ENCODE data around the gene INHBA.

Gene INHBA

DNA sequence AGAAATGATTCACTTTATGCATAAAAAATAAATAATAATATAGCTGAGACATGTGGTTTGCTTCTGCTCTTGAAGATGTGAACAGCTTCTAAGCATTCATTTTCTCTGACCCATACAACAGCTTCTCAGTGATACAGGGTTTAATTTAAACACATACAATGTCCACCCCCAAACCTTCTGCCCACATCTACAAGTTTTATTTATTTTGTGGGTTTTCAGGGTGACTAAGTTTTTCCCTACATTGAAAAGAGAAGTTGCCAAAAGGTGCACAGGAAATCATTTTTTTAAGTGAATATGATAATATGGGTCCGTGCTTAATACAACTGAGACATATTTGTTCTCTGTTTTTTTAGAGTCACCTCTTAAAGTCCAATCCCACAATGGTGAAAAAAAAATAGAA lies 17.2 kb downstream of the INHBA start:
- DNase-seq, result no peak

- DNase-seq, result no peak
Measured at GRCh38 chr7:41682422-41682821, 20.5 kb downstream of the INHBA start.

DNA sequence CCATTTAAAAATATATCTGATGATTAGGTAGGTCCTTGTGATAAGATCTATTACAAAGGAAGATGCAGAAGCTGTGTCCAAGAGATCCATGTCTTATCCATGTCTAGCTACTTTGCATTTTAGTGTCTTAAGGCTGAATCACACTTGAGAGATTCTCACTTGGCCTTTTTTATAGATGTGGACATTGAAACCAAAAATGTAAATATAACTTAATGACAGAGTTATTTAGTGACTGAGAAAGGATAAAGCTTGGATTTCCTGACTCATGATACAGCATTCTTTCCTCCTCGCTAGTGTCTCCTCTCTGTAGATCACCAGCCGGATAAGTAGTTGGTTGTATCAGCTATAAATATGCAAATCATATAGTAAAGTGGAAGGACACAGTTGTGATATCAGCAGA lies 23.3 kb downstream of the INHBA start:
- no peak for DNase-seq

- no peak for DNase-seq
Measured at GRCh38 chr7:41674505-41675023, 28.3 kb downstream of the INHBA start.

GRCh38 chr7:41661596-41661995 lies 41.3 kb downstream of the INHBA start:
- DNase-seq, result no peak

DNA sequence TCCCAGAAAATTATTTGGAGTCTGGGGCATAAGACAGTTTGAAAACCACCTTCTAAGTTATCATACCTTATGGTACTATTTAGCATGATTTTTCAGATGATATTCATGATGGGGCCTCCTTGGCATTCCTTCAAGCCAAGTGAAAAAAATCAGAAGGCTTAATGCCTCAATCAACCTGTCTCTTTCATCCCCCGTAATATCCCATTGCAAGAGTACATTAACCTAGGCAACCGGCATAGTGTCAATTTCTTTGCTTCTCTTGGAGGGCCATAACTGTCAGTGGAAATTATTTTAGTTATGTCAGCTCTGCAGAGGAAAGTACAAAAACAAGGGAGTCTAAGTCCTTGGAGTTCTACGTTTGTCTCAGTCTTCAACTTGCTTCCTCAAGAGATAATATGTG lies 43.4 kb downstream of the INHBA start:
- no peak for DNase-seq

- DNase-seq, result no peak
Measured at GRCh38 chr7:41656366-41656765, 46.5 kb downstream of the INHBA start.

DNA sequence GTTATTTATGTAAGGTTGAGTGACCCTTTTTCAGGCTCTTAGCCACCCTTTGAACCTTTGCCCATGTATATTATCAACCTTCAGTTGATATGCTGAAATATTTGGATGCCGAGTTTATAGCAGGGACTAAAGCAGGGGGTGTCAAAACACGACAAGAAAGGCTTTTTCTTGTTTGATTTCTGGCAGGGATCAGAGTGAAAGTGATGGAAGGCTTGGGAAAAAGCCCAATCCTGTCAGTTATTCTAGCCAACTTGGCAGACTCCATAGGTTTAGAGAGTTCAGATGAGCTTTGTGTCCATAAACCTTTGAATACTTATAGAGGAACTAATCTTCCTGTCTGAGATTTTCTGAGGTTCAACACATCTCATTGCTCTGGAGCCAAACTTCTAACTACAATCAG lies 47.5 kb downstream of the INHBA start:
- DNase-seq, result no peak

- no peak for DNase-seq
Measured at GRCh38 chr7:41652267-41652666, 50.6 kb downstream of the INHBA start.

GRCh38 chr7:41648501-41648900 lies 54.4 kb downstream of the INHBA start:
- DNase-seq, result no peak

- no peak for DNase-seq
Measured at GRCh38 chr7:41643616-41644015, 59.3 kb downstream of the INHBA start.

GRCh38 chr7:41641665-41642014 lies 61.2 kb downstream of the INHBA start:
- DNase-seq, result no peak

- no peak for DNase-seq
Measured at GRCh38 chr7:41641011-41641664, 61.8 kb downstream of the INHBA start.

DNA sequence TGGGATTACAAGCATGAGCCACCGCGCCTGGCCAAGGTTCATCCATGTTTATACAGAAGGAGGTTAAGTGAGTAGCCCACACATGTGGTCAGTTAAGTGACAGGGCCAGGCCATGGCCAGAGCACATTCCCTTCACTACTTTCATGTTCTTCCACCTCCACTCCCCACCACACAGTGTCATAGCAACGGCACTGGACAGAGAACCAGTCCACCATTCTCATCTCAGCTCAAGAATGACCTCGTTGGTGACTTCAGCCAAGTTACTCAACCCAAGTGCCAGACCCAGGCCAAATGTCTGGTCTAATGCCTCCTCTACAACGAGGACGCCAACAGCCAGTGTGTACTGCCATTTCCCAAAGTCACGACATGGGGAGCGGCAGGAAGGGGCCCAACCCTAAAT lies 62.4 kb downstream of the INHBA start:
- no peak for DNase-seq

GRCh38 chr7:41637049-41637448 lies 65.8 kb downstream of the INHBA start:
- DNase-seq, result no peak

Data from activated CD4-positive, alpha-beta T cell treated with anti-CD3 and anti-CD28 coated beads for 48 hours (primary cell).